Measurements from ENCODE around the gene GLI1. TPM values are rescaled to one million over a fixed set of nuclear protein-coding genes. Genes with fewer than 3 reads are reported as not detected.

GLI1 gene
- total RNA-seq, 2 donors from 2014 or later = 1.7 to 11.5 TPM

DNA sequence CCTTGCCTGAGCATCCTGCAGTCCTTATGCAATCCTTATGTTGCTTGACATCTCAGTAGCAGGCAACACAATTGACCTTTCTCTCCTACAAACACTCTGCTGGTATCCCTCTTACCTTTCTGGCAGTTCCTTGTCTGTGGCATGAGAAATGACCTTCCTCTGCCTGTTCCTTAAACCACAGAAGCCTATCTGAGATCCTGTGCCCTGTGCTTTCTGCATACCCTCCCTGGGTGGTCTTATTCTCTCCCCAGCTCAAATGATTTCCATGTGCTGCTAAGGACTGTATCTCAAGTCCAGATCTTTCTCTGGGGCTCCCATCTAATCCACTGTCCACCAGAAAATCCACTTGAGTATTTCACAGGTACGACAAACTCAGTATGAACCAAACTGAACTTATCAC, 22.1 kb downstream of the GLI1 start:
- 71% methylated on average over 1 of the region's 1 CpG for WGBS
- Histone ChIP-seq H3K27me3 (replicated peaks; ENCODE audit: insufficient read depth) (no peaks in the 10 kb centered on the region), H3K27ac (no peak overlapping the region), H3K36me3 (no peaks in the 10 kb centered on the region), H3K4me1 (replicated peaks) (no peaks in the 10 kb centered on the region), H3K9me3 (no peaks in the 10 kb centered on the region), H3K4me3 (no peak overlapping the region)
- TF ChIP-seq POLR2A (IDR thresholded peaks at IDR 0.05) (no peak), POLR2AphosphoS5 (IDR thresholded peaks at IDR 0.05) (no peak)
- TF ChIP-seq, protein P1, sequence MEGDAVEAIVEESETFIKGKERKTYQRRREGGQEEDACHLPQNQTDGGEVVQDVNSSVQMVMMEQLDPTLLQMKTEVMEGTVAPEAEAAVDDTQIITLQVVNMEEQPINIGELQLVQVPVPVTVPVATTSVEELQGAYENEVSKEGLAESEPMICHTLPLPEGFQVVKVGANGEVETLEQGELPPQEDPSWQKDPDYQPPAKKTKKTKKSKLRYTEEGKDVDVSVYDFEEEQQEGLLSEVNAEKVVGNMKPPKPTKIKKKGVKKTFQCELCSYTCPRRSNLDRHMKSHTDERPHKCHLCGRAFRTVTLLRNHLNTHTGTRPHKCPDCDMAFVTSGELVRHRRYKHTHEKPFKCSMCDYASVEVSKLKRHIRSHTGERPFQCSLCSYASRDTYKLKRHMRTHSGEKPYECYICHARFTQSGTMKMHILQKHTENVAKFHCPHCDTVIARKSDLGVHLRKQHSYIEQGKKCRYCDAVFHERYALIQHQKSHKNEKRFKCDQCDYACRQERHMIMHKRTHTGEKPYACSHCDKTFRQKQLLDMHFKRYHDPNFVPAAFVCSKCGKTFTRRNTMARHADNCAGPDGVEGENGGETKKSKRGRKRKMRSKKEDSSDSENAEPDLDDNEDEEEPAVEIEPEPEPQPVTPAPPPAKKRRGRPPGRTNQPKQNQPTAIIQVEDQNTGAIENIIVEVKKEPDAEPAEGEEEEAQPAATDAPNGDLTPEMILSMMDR (IDR thresholded peaks at IDR 0.05) = no peak
- intact Hi-C loops (cut with DNase I) = no loop called here
- DNase-seq (ENCODE audit: low spot score) = no peak

DNA sequence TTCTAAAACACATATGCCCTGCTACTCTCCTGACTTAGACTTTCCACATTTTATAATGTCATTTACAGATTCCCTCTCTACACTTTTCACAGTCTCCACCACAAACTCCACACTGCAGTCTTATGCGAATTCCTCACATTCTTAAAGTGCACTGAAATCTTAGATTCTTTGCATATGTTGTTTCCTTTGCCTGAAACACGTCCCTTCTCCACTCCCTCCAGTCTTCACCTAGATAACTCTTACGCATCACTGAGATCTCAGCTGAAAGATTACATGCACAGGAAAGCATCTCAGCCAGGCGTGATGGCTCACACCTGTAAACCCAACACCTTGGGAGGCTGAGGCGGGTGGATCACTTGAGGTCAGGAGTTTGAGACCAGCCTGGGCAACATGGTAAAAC, 23.9 kb downstream of the GLI1 start:
- TF ChIP-seq POLR2AphosphoS5 (IDR thresholded peaks at IDR 0.05) (no peak), POLR2A (IDR thresholded peaks at IDR 0.05) (no peak)
- TF ChIP-seq, protein P1 (IDR thresholded peaks at IDR 0.05) = no peak
- intact Hi-C loops (cut with DNase I) = no loop called here
- H3K4me1 ChIP-seq (replicated peaks) = no peaks in the 10 kb centered on the region
- no peak for DNase-seq (ENCODE audit: low spot score)
- no peak overlapping the region for H3K4me3 ChIP-seq
- 40% methylated on average over 5 of the region's 5 CpGs for WGBS
- H3K27me3 ChIP-seq (replicated peaks; ENCODE audit: insufficient read depth) = no peaks in the 10 kb centered on the region
- H3K36me3 ChIP-seq = no peaks in the 10 kb centered on the region
- H3K27ac ChIP-seq = no peak overlapping the region
- no peaks in the 10 kb centered on the region for H3K9me3 ChIP-seq

DNA sequence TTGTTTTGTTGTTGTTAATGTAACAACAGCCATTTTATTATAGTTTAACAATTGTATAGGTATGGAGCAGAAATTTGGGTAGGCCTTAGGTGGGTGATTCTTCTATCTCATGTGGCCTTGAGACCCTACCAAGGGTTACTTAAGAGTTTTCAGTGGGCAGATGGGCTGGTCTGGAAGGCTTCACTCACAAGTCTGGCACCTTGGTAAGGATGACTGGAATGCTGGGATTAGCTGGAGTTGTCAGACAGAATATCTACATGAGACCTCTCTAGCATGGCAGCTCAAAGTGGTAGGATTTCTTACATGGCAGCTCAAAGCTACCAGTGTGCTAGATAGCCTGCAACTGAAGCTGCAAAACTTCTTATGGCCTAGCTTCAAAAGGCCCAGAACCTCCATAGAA, 26.1 kb downstream of the GLI1 start:
- no peaks in the 10 kb centered on the region for H3K9me3 ChIP-seq
- H3K4me3 ChIP-seq = no peak overlapping the region
- DNase-seq (ENCODE audit: low spot score) = no peak
- H3K27me3 ChIP-seq (replicated peaks; ENCODE audit: insufficient read depth) = no peaks in the 10 kb centered on the region
- TF ChIP-seq POLR2AphosphoS5 (IDR thresholded peaks at IDR 0.05) (no peak), POLR2A (IDR thresholded peaks at IDR 0.05) (no peak)
- TF ChIP-seq, protein P1 (IDR thresholded peaks at IDR 0.05) = no peak
- H3K27ac ChIP-seq = no peak overlapping the region
- peaks cover 0 to 3% of the 10 kb centered on the region in 2 donors for H3K36me3 ChIP-seq
- intact Hi-C loops (cut with DNase I) = no loop called here
- peaks cover 6% of the 10 kb centered on the region for H3K4me1 ChIP-seq (replicated peaks)

DNA sequence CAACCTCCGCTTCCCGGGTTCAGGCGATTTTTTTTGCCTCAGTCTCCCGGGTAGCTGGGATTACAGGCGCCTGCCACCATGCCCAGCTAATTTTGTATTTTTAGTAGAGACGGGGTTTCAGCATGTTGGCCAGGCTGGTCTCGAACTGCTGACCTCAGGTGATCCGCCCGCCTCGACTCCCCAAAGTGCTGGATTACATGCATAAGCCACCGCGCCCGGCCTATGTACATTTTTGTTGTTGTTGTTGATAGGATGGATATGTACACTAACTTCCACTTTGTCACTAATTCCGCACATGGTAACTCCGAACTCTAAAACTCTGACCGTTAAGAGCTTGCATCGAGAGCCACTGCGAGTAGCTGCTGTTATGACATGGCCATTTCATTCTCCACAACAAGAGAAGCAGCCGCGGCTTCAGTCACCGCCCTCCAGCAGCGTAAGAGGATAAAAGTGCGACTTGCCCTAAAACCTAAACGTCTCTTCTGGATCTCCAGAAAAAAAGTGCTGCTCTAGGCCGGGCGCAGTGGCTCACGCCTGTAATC, 27.5 kb downstream of the GLI1 start:
- peak overlapping the region; percentile 62 to 75 for H3K4me3 ChIP-seq
- H3K27ac ChIP-seq = no peak overlapping the region
- TF ChIP-seq, protein P1 (IDR thresholded peaks at IDR 0.05) = no peak
- TF ChIP-seq POLR2AphosphoS5 (IDR thresholded peaks at IDR 0.05) (no peak), POLR2A (IDR thresholded peaks at IDR 0.05) (no peak)
- 87% methylated on average over 27 of the region's 27 CpGs for WGBS
- intact Hi-C loops (cut with DNase I) = no loop called here
- peaks cover 0 to 3% of the 10 kb centered on the region in 2 donors for H3K36me3 ChIP-seq
- H3K4me1 ChIP-seq (replicated peaks) = peaks cover 10% of the 10 kb centered on the region
- no peak for DNase-seq (ENCODE audit: low spot score)
- H3K9me3 ChIP-seq = no peaks in the 10 kb centered on the region
- no peaks in the 10 kb centered on the region for H3K27me3 ChIP-seq (replicated peaks; ENCODE audit: insufficient read depth)

GRCh38 chr12:57487597-57488401, 28.2 kb downstream of the GLI1 start, which contains the start of gene MARS1:
Gene MARS1, plus strand, starts transcription at chr12:57488068. Its CDS starts 23 bp downstream, at chr12:57488091.
- Histone ChIP-seq H3K4me3 (peak within 1 kb of the TSS; percentile 62 to 75), H3K36me3 (peaks cover 0 to 3% of the 10 kb centered on the region in 2 donors), H3K4me1 (replicated peaks) (peaks cover 10% of the 10 kb centered on the region), H3K27ac (peak within 1 kb of the TSS; percentile 61 to 87), H3K9me3 (no peaks in the 10 kb centered on the region), H3K27me3 (replicated peaks; ENCODE audit: insufficient read depth) (no peaks in the 10 kb centered on the region)
- WGBS = 6% methylated on average over 47 of the region's 47 CpGs
- TF ChIP-seq, protein P1 (IDR thresholded peaks at IDR 0.05) = peak in 2 of 4 experiments; percentile 29 to 46
- TF ChIP-seq POLR2AphosphoS5 (IDR thresholded peaks at IDR 0.05) (peak; percentile 99), POLR2A (IDR thresholded peaks at IDR 0.05) (peak; percentile 14)
- intact Hi-C loops (cut with DNase I) = no loop called here
- DNase-seq (ENCODE audit: low spot score) = peak; percentile 98

Measured in prostate gland (tissue), 2 donors.